Spleen (tissue), 7 donors: Measurements from ENCODE around the gene CARD16.

Experiments used
- POLR2A ChIP-seq, 3 donors: fragments of 450-650 bp; IDR thresholded peaks; one replicate each; pipeline ENCODE4 v1.5.1; 2017; ENCODE audit warnings: antibody characterized with exemption in 3 of 3, mild to moderate bottlenecking in 1 of 3
- POLR2AphosphoS5 ChIP-seq, 3 donors: sonication (generic); formaldehyde crosslinking; IDR thresholded peaks; one replicate each; pipeline ENCODE4 v1.5.1; 2017; ENCODE audit warnings: antibody characterized with exemption in 3 of 3
- TF ChIP-seq, protein P1 (sequence below), 11 experiments: fragments of 200-600 bp in 7 of 11; fragments of 450-650 bp in 4 of 11; sonication (generic) in 4 of 11; IDR thresholded peaks in 8 of 11; conservative IDR thresholded peaks in 3 of 11; 1 replicate in 7 of 11; 2 replicates in 4 of 11; pipeline versions ENCODE4 v1.4.0 to v1.8.0; 2016 to 2021; ENCODE audit warnings: antibody characterized with exemption in 11 of 11, inconsistent platforms in 4 of 11, mild to moderate bottlenecking in 1 of 11
- donor health status: DM: no; HTN: no; CAD: no; lungs with moderate emphysema.
- donor health status: DM: no; HTN: no; CAD: no.
- donor health status: DM: no; HTN: no; CAD: no.

GRCh38 chr11:105070306-105070705 lies 25.2 kb upstream of the CARD16 start:
- TF ChIP-seq, protein P1, sequence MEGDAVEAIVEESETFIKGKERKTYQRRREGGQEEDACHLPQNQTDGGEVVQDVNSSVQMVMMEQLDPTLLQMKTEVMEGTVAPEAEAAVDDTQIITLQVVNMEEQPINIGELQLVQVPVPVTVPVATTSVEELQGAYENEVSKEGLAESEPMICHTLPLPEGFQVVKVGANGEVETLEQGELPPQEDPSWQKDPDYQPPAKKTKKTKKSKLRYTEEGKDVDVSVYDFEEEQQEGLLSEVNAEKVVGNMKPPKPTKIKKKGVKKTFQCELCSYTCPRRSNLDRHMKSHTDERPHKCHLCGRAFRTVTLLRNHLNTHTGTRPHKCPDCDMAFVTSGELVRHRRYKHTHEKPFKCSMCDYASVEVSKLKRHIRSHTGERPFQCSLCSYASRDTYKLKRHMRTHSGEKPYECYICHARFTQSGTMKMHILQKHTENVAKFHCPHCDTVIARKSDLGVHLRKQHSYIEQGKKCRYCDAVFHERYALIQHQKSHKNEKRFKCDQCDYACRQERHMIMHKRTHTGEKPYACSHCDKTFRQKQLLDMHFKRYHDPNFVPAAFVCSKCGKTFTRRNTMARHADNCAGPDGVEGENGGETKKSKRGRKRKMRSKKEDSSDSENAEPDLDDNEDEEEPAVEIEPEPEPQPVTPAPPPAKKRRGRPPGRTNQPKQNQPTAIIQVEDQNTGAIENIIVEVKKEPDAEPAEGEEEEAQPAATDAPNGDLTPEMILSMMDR (IDR thresholded peaks at IDR 0.05 in 8 of 11, conservative IDR thresholded peaks at IDR 0.05 in 3 of 11), result no peak
- TF ChIP-seq POLR2A (IDR thresholded peaks at IDR 0.05), result no peak
- no peak for TF ChIP-seq POLR2AphosphoS5 (IDR thresholded peaks at IDR 0.05)
